COLO668 (cell line): ENCODE data around the gene SKAP2.

ENCODE experiments used
- DNase-seq: peaks from one replicate; lab custom pipeline; 2025; ENCODE audit not compliant: unreplicated experiment; lab: John Stamatoyannopoulos, UW

The SKAP2 gene, protein sequence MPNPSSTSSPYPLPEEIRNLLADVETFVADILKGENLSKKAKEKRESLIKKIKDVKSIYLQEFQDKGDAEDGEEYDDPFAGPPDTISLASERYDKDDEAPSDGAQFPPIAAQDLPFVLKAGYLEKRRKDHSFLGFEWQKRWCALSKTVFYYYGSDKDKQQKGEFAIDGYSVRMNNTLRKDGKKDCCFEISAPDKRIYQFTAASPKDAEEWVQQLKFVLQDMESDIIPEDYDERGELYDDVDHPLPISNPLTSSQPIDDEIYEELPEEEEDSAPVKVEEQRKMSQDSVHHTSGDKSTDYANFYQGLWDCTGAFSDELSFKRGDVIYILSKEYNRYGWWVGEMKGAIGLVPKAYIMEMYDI

DNA sequence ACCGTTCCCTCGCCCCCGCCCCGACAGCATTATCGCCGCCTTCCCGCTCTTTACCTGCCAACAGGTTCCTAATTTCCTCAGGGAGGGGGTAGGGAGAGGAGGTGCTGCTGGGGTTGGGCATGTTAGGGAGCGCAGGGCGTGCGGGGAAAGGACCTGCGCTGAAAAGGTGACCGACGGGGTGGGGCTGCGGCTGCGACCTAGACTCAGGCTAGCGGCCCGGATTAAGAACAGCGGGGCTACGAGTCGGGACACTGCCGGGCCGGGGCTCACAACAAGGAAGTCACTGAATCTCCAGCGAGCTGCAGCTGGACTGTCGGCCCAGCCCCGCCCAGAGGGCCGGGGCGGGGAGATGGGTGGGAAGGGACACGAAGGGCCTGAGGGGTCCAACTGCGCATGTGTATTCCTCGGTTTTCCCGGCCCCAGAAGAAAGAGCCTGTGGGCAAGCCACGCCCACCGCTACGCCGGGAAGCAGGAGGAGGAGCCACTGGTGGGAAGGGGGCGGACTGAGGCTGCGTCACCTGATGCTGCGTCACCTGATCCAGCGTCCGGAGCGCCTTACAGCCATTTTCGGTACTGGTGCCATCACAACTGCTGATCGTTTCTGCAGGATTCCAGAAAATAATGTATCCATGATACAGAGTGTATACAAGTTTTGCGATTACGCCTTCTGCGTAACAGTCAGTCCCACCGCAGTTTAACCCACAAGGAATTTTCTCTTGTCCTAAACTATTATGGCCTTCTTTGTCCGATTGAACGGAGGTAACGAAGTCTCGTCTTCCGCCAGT is at the start of gene SKAP2:
Gene SKAP2 (minus strand): TSS at position 282 of the 785 bp plus-strand sequence. CDS start 161 bp downstream, at position 121.
- DNase-seq, result peak; percentile 100

DNA sequence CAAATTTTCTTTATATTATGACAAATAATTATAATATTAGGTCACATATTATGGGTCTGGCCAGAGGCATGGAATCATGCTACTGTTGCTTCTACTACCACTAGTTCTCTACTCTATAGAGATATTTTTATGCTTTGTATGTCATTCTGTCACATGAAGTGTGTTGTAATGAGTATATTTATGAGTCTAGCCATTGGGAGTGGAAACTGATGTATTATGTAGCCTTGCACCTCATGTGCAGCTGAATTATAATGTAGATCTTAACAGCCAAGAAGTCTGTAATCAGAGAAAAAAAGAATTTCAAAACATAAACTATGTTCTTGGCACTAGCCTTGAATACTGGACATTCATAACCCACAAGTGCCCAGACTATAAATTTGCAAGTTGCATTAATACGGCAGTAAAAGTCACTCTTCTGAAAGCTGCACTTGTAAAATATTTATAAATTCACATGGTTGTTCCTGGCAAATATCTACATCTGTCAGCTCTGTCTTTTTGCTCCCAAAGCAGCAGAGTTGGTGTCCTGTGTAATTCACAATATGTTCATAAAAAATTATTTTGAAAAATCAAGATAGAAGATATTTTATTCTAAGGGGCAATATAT is 48.6 kb upstream of the SKAP2 start:
- no peak for DNase-seq

DNA sequence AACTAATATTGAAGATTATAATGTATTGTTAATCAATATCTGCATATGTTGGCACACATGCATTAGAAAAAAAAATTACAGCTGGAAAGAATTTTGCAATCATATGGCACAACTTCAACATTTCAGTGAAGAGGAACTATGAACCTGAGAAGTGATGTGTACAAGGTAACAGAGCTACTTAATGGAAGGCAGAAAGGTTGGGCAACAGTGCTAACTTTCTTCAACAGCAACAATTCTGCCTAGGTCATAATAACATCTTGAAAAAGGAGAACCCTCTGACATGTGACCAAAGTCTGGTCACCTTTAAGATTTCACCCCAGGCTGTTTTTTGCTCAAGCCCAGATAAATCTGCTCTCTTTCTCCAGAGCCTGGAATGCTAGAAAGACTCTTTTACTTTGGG is 47.9 kb upstream of the SKAP2 start:
- no peak for DNase-seq

DNA sequence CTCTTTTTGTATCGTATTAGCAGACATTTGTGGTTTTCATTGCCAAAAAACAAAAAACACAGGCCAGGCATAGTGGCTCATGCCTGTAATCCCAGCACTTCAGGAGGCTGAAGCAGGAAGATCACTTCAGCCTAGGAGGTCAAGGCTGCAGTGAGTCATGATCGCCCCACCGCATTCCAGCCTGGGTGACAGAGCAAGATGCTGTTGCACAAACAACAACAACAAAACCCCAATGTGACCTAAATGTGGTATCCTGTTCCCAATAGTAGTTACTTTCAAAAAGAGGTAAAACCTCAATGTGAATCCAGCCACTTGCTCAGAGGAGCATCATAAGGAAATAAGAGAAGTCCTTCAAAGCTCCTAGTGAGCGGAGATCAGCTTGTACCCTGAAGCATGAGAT is 45.8 kb upstream of the SKAP2 start:
- no peak for DNase-seq

DNA sequence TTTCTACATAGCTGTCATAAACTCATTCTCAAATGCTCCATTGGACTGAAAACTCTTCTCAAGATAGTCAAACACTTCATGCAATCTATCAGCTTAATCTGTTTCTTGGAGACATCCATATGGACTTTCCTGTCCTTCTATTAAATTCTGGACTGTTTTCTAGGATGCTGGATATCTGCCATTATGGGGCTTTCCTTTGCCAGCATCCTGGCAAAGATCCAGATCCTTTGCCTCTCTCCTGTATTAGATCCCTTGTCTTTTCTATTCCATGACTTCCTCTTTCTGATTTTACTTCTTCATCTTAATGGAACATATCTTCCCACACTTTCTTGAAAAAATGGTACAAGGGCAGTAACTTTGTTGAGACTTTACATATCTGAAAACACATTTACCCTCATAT is 35.9 kb upstream of the SKAP2 start:
- no peak for DNase-seq

DNA sequence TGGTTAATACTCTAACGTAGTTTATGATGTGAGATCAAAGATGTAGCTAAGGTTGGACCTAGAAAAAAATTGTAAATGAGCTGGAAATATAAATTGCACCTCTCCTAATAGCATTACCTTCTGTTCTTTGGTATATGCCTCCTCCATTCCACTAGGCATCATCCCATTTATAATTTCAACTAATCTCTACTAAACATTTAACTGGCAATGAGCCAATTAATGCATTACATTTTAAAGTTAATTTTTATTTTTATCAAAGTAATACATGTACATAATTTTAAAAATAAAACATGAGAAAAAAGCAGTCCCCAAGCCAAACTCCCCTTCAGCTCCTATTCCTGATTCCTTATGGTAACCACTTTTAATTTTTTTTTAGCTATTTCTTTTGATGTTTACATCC is 35.1 kb upstream of the SKAP2 start:
- DNase-seq, result no peak

DNA sequence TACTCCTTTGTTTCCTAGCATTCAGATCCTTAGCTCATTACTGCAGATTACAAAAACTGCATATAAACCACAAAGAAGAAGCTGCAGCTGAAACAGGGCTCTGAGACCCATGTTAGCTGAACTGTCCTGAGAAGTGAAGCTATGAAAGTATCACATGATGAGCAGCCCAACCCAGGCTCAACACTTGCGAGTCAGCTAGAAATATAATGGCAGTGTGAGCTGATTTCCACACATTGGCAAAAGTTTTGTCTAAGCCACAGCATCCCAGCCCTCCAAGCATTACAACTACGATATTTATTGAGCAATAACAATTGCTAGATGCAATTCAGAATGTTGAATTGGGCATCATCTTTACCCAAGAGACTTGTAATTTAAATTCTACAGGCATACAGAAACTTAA is 34.5 kb upstream of the SKAP2 start:
- no peak for DNase-seq

DNA sequence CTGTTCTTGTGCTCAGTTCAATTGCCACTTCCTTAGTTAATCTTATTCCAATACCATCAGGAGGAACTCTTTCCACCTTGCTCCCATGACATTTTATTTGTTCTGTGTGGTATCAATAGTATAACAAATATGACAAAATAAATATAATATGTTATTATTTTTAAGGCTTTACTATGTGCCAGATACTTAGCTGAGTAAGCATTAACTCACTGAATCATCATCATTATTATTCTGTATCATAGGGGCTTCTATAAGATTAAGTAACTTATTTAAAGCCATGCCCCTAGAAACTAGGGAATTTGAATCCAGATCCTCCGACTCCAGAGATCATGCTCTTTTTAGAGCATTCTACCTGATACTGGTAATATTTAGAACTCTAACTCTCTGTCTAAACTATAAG is 33.5 kb upstream of the SKAP2 start:
- DNase-seq, result no peak

DNA sequence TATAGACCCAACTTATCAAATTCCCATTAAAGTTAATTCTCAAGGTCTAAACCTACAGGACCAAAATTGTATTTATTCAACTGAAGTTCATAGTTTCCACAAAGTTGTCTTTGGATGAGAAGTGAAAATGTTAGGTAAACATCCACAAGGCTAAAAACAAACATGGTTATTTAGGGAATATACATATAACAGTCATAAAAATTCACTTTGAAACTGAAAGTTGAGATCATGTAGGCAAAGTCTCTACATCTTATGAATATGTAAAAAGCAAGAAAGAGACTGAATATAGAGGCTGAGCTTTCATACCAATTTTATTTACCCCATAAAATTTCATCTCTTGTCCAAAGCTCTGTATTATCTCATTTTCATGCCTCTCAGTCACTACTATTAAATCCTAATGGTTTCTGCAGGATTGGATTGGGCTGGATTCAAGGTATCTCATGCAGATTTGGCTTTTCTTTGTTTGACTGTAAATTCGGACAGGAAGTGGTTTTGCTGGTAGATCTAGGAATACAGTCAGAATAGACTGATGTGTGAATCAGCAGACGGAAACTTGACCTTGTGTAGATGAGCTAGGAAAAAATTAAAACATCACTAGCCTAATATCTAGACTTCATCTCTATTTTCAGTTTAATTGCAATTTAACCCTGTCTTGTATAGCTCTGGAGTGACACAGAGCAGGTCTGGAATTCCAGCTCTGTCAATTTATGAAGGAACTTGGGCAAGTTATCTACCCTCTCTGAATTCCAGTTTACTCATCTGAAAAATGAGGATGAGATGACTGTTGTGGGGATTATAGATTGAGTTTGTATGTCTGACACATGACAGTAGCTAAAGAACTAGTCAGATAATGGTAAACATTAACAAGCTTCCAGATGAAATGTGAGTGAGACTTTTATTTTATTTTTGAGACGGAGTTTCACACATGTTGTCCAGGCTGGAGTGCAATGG is 27.3 kb upstream of the SKAP2 start:
- no peak for DNase-seq

DNA sequence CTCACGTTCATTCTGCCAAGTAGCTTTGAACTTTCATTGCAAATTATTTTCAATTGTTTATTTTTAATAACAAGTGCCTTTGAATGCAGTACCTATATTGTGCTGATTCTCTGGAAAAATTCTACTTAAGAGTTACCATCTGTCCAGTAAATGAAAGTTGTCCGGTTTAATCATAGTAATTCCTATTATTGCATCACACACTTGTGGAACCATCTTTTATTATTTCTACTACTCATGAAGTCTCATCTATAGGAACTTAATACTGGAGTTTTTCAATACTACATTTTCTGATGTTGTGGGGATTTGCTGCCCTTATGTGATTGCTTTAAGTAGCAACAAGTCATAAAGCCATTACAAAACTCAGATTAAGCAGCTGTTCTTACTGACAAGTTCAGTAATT is 16.5 kb upstream of the SKAP2 start:
- DNase-seq, result no peak

DNA sequence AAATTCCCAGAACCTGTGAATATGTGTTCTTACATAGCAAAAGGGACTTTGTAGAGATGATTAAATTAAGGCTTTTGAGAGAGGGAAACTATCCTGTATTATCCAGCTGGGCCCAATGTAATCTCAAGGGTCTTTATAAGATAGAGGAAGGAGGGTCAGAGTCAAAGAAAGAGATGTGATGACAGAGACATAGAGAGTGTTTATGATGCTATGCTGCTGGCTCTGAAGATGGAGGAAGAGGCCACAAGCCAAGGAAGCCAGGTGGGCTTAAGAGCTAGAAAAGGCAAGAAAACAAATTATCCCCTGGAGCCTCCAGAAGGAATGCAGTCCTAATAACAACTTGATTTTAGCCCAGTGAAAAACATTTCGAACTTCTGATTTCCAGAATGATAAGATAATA is 15.3 kb upstream of the SKAP2 start:
- no peak for DNase-seq

DNA sequence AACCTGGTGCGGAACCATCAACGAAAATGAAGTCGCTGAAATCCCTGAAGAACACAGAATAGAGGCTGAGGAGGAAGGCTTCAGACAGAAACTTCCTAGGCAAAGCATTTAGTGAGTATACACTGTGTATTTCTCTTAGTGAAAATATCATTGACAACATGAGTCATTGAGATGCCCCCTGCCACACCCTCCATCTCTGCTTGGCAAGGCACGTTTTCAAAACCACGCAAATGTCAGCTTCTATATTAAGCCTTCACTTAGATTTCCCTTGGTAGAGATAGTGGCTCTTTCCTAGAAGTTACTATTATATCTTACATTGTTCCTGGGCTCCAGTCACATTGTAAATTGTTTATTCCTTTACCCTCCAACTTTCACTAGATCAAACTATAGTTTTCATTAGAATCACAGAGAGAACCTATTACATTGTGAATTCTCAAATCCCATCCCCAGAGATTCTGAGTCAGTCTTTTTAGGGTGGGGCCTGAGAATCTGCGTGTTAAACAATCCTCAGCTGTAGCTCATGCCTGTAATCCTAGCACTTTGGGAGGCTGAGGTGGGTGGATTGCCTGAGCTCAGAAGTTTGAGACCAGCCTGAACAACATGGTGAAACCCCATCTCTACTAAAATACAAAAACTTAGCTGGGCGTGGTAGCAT is 4.6 kb upstream of the SKAP2 start:
- no peak for DNase-seq

DNA sequence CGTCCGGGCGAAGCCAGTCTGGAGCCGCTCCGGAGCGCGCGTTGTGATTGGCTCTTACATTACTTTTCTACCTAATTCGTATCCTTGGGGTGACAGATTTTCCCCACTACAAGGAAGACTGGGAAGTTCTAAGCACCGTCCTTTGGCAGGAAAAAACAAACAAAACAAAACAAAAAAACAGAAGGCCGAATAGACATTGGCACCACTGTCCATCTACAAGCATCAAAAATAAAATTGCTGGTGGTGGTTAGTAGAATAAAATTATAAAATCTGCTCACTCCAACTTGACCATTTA is 651 bp upstream of the SKAP2 start:
- peak; percentile 88 for DNase-seq

DNA sequence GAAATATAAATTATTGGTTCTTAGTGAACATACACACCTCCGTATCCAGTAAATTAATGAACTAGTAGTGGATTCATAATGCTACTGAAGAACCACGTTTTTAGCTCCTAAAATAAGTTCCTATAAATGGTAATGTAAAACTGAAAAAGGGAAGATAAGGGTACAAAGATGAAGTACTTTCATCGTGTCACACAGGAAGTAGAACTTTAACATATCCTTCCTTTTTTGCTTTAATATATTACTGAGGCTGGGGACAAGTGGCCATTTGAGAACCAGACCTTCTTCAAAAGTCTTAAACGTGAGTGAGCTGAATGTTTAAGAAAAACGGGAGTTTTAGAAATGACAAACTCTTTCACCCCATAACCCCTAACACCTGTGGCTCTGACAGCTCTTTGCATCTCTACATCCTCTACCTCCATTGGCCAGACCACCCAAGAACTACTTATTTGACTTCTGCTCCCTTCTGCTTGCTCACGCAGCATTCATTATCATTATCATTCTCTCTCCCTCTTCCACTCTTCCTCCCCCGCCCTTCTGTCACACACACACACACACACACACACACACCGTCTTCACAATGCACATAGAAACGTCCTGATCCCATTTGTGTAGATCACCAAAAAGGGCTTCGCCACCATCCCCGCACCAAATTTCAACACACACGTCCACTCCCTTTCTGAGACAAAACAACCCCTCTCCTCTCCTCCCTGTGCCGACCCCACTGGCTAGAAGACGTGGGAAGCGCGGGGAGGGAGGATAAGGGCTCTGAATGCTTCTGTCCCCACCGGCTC is 677 bp downstream of the SKAP2 start:
- no peak for DNase-seq

DNA sequence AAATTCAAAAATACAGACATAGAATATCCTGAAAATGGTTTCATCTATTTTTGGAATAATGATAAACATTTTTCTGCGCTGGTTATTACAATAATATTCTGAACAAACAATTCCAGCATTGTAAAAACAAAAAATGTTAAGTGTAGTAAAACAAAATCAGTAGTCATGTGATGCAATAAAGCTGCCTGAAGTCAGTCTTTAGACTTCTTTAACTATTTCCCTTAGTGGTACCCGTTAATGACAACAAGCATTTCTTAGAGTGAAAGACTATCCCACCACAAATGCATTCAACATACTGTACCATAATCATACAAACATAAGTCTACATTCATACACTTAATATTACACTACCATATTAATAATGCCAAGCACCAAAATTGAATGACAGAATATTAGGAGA is 1.6 kb downstream of the SKAP2 start:
- no peak for DNase-seq

DNA sequence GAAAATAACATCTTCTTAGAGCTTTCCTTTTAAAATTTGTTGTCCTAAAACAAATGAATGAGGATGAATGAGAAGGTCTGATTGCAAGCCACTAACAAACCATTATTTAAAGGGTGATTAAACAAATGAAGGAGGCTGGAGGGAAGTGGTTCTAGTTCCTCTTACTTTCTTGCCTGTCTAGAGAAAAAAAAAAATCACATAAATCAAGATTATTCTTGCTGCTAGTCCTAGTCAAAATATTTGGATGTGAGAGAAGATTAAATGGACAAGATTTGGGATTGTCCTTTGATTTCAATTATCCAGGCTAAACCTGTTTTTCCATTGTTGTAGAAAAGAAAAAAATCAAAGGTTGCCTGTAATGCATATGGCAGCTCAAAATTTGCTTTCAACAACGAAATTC is 3.3 kb downstream of the SKAP2 start:
- no peak for DNase-seq

DNA sequence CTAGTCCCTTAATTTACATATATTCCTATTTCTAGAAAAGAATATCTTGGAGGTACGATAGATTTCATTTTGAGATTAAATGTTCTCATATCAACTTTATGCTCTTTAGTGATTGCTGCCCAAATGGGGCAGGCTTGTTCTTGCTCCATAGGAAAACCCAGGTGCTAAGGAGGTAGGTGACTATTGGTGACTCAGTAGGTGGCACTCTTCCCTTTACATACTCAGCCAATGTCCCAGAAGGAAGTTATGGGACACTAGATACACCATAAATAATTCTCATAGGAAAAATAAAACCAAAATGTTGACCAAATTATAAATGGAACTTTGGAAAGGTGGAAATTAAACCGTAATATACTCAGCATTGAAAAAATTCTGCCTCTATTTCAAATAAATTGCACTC is 4.0 kb downstream of the SKAP2 start:
- DNase-seq, result no peak

DNA sequence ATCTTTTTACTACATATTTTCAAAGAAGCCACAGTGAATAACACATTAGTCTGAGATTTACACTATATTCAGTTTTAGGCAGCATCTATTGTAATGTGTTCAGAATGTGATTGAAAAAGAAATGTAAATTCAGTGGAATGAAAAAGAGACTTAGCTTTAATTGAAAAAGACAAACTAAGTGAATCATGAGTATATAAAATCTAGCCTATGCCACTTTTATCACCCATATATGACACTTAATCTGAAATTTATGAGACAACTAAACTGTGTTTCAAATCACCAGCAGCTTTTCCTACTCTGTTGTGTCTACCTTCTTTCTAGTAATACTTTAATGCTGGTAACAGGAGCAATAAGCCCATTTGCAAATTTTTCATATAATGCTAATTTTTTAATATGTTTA is 4.7 kb downstream of the SKAP2 start:
- no peak for DNase-seq

DNA sequence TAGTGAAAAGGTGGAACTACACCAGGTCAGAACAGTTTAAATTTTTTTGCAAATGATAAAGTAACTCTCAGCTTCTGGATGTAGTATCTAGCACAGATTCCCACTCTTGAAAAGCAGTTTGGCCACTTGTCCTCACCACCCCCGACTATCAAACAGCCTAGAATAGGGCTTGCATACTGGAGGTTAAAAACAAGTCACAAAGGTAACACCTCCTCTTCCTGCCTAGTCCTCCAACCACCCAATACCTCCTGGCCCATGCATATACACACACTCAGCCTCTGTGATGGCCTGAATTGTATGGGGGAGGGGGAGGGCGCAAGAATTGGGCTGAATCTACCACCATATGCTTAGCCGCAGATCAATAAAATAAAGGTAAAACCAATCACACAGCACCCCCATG is 5.7 kb downstream of the SKAP2 start:
- no peak for DNase-seq

DNA sequence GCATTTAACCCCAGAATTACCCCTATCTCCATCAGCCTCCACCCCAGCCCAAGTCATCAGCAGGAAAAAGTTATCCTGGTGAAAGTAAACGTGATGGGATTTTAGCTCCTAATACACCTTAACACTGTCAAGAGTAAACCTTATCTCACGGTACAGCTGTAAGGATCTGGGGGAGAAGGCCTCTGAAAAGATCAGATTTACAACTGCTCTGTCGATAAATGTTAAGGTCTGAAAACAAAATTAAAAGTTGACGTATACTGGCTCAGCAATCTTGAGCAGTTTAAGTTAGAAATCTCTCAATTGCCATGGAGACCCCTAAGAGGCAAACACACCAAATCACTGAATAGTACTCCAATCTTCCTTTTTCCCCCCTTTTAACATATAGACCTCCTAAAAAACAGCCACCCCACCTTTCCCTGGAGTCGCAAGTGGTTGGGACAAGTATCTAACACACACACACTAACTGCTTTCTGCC is 6.1 kb downstream of the SKAP2 start:
- no peak for DNase-seq
